Effector memory CD8-positive, alpha-beta T cell (primary cell): ENCODE measurements around the gene SLC19A1.

Source experiments
- ATAC-seq: fragments of 150-1000 bp; cut with Tn5 transposase; replicated peaks from 2 replicates; pipeline ENCODE4 v1.10.0; 2021; ENCODE audit warnings: mild to moderate bottlenecking, moderate library complexity
- DNase-seq, 3 experiments: peaks; one replicate each; pipeline ENCODE4 v3.0.0; 2021
- H3K27ac Mint-ChIP-seq, 2 donors: one replicate each; pipeline ENCODE4 v1.8.0; 2022; ENCODE audit warnings: mild to moderate bottlenecking in 2 of 2, mixed read lengths in 2 of 2, moderate library complexity in 2 of 2
- H3K27me3 Mint-ChIP-seq, 2 donors: one replicate each; pipeline ENCODE4 v1.8.0; 2022; ENCODE audit warnings: mixed read lengths in 2 of 2
- H3K36me3 Mint-ChIP-seq: one replicate; pipeline ENCODE4 v1.8.0; 2022; ENCODE audit warnings: mild to moderate bottlenecking, moderate library complexity, mixed read lengths; ENCODE audit not compliant: insufficient read depth
- H3K4me1 Mint-ChIP-seq, 2 donors: one replicate each; pipeline ENCODE4 v1.8.0; 2022; ENCODE audit warnings: low read depth in 2 of 2, mixed read lengths in 2 of 2
- H3K4me3 Mint-ChIP-seq, 2 donors: one replicate each; pipeline ENCODE4 v1.8.0; 2022; ENCODE audit warnings: mild to moderate bottlenecking in 2 of 2, mixed read lengths in 2 of 2, moderate library complexity in 2 of 2
- H3K9me3 Mint-ChIP-seq, 2 donors: one replicate each; pipeline ENCODE4 v1.8.0; 2022; ENCODE audit warnings: mixed read lengths in 2 of 2

Gene SLC19A1

GRCh38 chr21:45541221-45542039, 810 bp downstream of the SLC19A1 start:
- no peaks in the 10 kb centered on the region for H3K27me3 Mint-ChIP-seq
- H3K27ac Mint-ChIP-seq, result peak overlapping the region in 1 of 2 donors; percentile 74
- H3K4me3 Mint-ChIP-seq, result peak overlapping the region; percentile 67 to 73

GRCh38 chr21:45540601-45540970, 1.7 kb downstream of the SLC19A1 start:
- Mint-ChIP-seq H3K36me3 (no peaks in the 10 kb centered on the region), H3K27ac (peak overlapping the region; percentile 10 to 20), H3K4me3 (peak overlapping the region; percentile 67 to 73), H3K9me3 (no peaks in the 10 kb centered on the region), H3K4me1 (peaks cover 0 to 6% of the 10 kb centered on the region in 2 donors), H3K27me3 (no peaks in the 10 kb centered on the region)
- ATAC-seq (no peak), DNase-seq (no peak)

More at GRCh38 chr21:45541221-45542039, 810 bp downstream of the SLC19A1 start:
- Mint-ChIP-seq H3K4me1 (peaks cover 0 to 4% of the 10 kb centered on the region in 2 donors), H3K9me3 (no peaks in the 10 kb centered on the region), H3K36me3 (no peaks in the 10 kb centered on the region)
- peak; percentile 85 for ATAC-seq
- peak; percentile 61 to 74 (median 71) for DNase-seq

GRCh38 chr21:45539796-45540600, 2.2 kb downstream of the SLC19A1 start:
- H3K27ac Mint-ChIP-seq, result peak overlapping the region in 1 of 2 donors; percentile 10
- H3K36me3 Mint-ChIP-seq, result no peaks in the 10 kb centered on the region
- H3K4me3 Mint-ChIP-seq, result peak overlapping the region; percentile 67 to 73
- DNase-seq (no peak), ATAC-seq (no peak)
- H3K27me3 Mint-ChIP-seq, result no peaks in the 10 kb centered on the region
- H3K9me3 Mint-ChIP-seq, result no peaks in the 10 kb centered on the region
- H3K4me1 Mint-ChIP-seq, result peaks cover 0 to 6% of the 10 kb centered on the region in 2 donors

- DNase-seq, result no peak
Observed at GRCh38 chr21:45539046-45539795, 3.0 kb downstream of the SLC19A1 start.

GRCh38 chr21:45538381-45539045, 3.7 kb downstream of the SLC19A1 start:
- ATAC-seq (no peak), DNase-seq (no peak)
- no peaks in the 10 kb centered on the region for H3K9me3 Mint-ChIP-seq
- no peaks in the 10 kb centered on the region for H3K36me3 Mint-ChIP-seq
- H3K27ac Mint-ChIP-seq, result no peak overlapping the region
- no peaks in the 10 kb centered on the region for H3K27me3 Mint-ChIP-seq
- no peak overlapping the region for H3K4me3 Mint-ChIP-seq
- peaks cover 0 to 9% of the 10 kb centered on the region in 2 donors for H3K4me1 Mint-ChIP-seq

More at GRCh38 chr21:45539046-45539795, 3.0 kb downstream of the SLC19A1 start:
- peaks cover 0 to 8% of the 10 kb centered on the region in 2 donors for H3K4me1 Mint-ChIP-seq
- no peak for ATAC-seq
- H3K36me3 Mint-ChIP-seq, result no peaks in the 10 kb centered on the region
- H3K9me3 Mint-ChIP-seq, result no peaks in the 10 kb centered on the region
- H3K4me3 Mint-ChIP-seq, result peak overlapping the region in 1 of 2 donors; percentile 23
- no peaks in the 10 kb centered on the region for H3K27me3 Mint-ChIP-seq
- no peak overlapping the region for H3K27ac Mint-ChIP-seq

- H3K27me3 Mint-ChIP-seq, result no peaks in the 10 kb centered on the region
- H3K4me3 Mint-ChIP-seq, result no peak overlapping the region
- H3K27ac Mint-ChIP-seq, result no peak overlapping the region
- peaks cover 4 to 9% of the 10 kb centered on the region in 2 donors for H3K4me1 Mint-ChIP-seq
- H3K9me3 Mint-ChIP-seq, result no peaks in the 10 kb centered on the region
- no peak for ATAC-seq
- DNase-seq, result no peak
- no peaks in the 10 kb centered on the region for H3K36me3 Mint-ChIP-seq
Observed at GRCh38 chr21:45537746-45538291, 4.4 kb downstream of the SLC19A1 start.

- no peak overlapping the region for H3K4me3 Mint-ChIP-seq
- H3K27ac Mint-ChIP-seq, result no peak overlapping the region
Observed at GRCh38 chr21:45537111-45537745, 5.0 kb downstream of the SLC19A1 start.

GRCh38 chr21:45536301-45537081, 5.7 kb downstream of the SLC19A1 start:
- H3K9me3 Mint-ChIP-seq, result no peaks in the 10 kb centered on the region
- ATAC-seq (no peak), DNase-seq (no peak)
- peaks cover 10 to 14% of the 10 kb centered on the region in 2 donors for H3K4me1 Mint-ChIP-seq
- H3K27me3 Mint-ChIP-seq, result no peaks in the 10 kb centered on the region
- no peaks in the 10 kb centered on the region for H3K36me3 Mint-ChIP-seq
- H3K4me3 Mint-ChIP-seq, result no peak overlapping the region
- H3K27ac Mint-ChIP-seq, result peak overlapping the region in 1 of 2 donors; percentile 19

More at GRCh38 chr21:45537111-45537745, 5.0 kb downstream of the SLC19A1 start:
- no peak for DNase-seq
- no peaks in the 10 kb centered on the region for H3K27me3 Mint-ChIP-seq
- ATAC-seq, result no peak
- H3K4me1 Mint-ChIP-seq, result peaks cover 10 to 12% of the 10 kb centered on the region in 2 donors
- H3K9me3 Mint-ChIP-seq, result no peaks in the 10 kb centered on the region
- no peaks in the 10 kb centered on the region for H3K36me3 Mint-ChIP-seq

GRCh38 chr21:45535341-45536081, 6.7 kb downstream of the SLC19A1 start:
- H3K9me3 Mint-ChIP-seq, result no peaks in the 10 kb centered on the region
- no peaks in the 10 kb centered on the region for H3K27me3 Mint-ChIP-seq
- no peak overlapping the region for H3K4me3 Mint-ChIP-seq
- DNase-seq (no peak), ATAC-seq (no peak)
- peaks cover 10 to 12% of the 10 kb centered on the region in 2 donors for H3K4me1 Mint-ChIP-seq
- H3K27ac Mint-ChIP-seq, result peak overlapping the region in 1 of 2 donors; percentile 19
- H3K36me3 Mint-ChIP-seq, result no peaks in the 10 kb centered on the region

GRCh38 chr21:45534636-45535331, 7.5 kb downstream of the SLC19A1 start:
- Mint-ChIP-seq H3K9me3 (no peaks in the 10 kb centered on the region), H3K4me3 (no peak overlapping the region), H3K36me3 (no peaks in the 10 kb centered on the region), H3K27ac (peak overlapping the region in 1 of 2 donors; percentile 31), H3K27me3 (no peaks in the 10 kb centered on the region), H3K4me1 (peaks cover 10 to 12% of the 10 kb centered on the region in 2 donors)
- no peak for ATAC-seq
- DNase-seq, result no peak
